ENCODE data around the gene SGMS1. TPM values are rescaled to one million over a fixed set of nuclear protein-coding genes. Genes with fewer than 3 reads are reported as not detected.
"Not testable (repeated sequence)": the region's sequence is repeated elsewhere in the genome, so short reads cannot be mapped to it uniquely, and the experiment has no call there.

The SGMS1 gene
- total RNA-seq, 3 donors from 2014 or later (not counting 1 experiment from before 2014, with no cell fraction given), result 24.5 to 32.7 (median 30.4) TPM

DNA sequence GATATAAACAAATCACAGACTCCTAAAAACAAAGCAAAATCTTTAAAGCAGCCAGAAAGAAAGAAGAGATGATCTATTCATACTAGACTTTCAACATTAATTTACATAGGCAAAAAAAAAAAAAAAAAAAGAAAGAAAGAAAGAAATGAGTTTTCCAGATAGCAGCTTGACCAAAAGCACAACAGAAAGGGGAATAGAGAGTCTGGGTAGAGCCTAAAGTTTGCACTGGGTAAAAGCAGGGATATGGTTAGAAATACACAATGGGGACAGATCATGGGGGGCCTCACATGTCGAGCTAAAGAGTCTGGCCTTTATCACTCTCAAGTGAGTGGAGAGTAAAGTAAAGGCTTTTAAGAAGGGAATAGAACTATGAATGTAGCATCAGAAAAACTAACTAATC lies 169.8 kb downstream of the SGMS1 start:
- DNase-seq (no peak), ATAC-seq (no peak)
- Mint-ChIP-seq H3K27ac (peak overlapping the region in 1 of 2 donors; percentile 11), H3K36me3 (no peaks in the 10 kb centered on the region), H3K4me3 (no peak overlapping the region), H3K9me3 (no peaks in the 10 kb centered on the region), H3K27me3 (ENCODE audit: low read depth in 2 of 2) (no peaks in the 10 kb centered on the region), H3K4me1 (peaks cover 0 to 11% of the 10 kb centered on the region in 2 donors)
- Histone ChIP-seq H3K27me3 (ENCODE audit: control insufficient read depth, insufficient read depth, low read length) (no peaks in the 10 kb centered on the region), H3K4me1 (ENCODE audit: control insufficient read depth, insufficient read depth, low read length) (no peaks in the 10 kb centered on the region), H3K36me3 (ENCODE audit: control insufficient read depth, insufficient read depth, low read length) (no peaks in the 10 kb centered on the region), H3K4me3 (ENCODE audit: low read length) (no peak overlapping the region), H3K9me3 (ENCODE audit: control insufficient read depth, insufficient read depth, low read length) (no peaks in the 10 kb centered on the region), H3K27ac (ENCODE audit: low read length) (no peak overlapping the region)
- TF ChIP-seq, protein P1, sequence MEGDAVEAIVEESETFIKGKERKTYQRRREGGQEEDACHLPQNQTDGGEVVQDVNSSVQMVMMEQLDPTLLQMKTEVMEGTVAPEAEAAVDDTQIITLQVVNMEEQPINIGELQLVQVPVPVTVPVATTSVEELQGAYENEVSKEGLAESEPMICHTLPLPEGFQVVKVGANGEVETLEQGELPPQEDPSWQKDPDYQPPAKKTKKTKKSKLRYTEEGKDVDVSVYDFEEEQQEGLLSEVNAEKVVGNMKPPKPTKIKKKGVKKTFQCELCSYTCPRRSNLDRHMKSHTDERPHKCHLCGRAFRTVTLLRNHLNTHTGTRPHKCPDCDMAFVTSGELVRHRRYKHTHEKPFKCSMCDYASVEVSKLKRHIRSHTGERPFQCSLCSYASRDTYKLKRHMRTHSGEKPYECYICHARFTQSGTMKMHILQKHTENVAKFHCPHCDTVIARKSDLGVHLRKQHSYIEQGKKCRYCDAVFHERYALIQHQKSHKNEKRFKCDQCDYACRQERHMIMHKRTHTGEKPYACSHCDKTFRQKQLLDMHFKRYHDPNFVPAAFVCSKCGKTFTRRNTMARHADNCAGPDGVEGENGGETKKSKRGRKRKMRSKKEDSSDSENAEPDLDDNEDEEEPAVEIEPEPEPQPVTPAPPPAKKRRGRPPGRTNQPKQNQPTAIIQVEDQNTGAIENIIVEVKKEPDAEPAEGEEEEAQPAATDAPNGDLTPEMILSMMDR (IDR thresholded peaks at IDR 0.05), result no peak
- 80% methylated on average over 1 of the region's 1 CpG for WGBS (ENCODE audit: insufficient coverage)
- intact Hi-C loops (cut with micrococcal nuclease), result no loop called here

DNA sequence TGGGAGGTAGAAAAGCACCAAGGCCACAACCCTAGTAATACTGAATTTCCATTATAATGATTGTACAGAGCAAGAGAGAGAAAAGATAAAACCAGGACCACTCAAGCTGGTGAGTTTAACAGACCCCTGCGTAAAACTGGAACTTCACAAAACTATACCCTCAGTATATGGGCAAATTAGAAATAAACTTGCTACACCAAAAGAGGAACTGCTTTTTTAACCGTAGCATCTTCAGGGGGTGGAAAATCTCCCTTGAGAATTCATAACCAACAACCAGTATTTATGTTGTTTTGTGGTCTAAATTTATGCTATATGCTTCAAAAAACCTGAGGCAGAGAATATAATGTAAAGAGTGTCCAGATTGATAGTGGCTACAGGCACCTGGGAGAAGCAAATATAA lies 171.2 kb downstream of the SGMS1 start:
- no CpG with 5 or more reads among the region's 2 CpGs for WGBS (ENCODE audit: insufficient coverage)
- no peak overlapping the region for H3K27ac ChIP-seq (ENCODE audit: low read length)

DNA sequence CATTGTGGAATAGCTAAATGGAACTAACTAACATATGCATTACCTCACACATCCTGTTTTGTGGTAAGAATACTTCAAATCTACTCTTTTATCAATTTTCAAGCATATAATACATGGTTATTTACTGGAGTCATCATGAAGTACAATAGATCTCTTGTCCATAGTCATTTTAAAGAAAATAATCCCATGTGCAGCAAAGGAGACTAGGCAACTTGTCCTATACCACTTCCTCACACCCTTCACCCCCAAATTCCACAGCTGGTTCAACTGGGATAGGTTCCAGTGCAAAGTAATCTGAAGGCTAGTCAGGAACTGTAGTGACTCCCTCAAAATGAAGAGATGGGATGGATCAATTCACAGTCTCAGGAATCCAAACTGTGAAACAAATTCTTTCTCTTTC lies 176.1 kb downstream of the SGMS1 start:
- H3K4me1 Mint-ChIP-seq, result peaks cover 8 to 10% of the 10 kb centered on the region in 2 donors
- Histone ChIP-seq H3K4me3 (ENCODE audit: low read length) (no peak overlapping the region), H3K36me3 (ENCODE audit: control insufficient read depth, insufficient read depth, low read length) (no peaks in the 10 kb centered on the region), H3K27ac (ENCODE audit: low read length) (no peak overlapping the region), H3K4me1 (ENCODE audit: control insufficient read depth, insufficient read depth, low read length) (no peaks in the 10 kb centered on the region), H3K27me3 (ENCODE audit: control insufficient read depth, insufficient read depth, low read length) (no peaks in the 10 kb centered on the region), H3K9me3 (ENCODE audit: control insufficient read depth, insufficient read depth, low read length) (no peaks in the 10 kb centered on the region)
- no peak overlapping the region for H3K4me3 Mint-ChIP-seq
- TF ChIP-seq, protein P1 (IDR thresholded peaks at IDR 0.05), result no peak
- H3K27ac Mint-ChIP-seq, result no peak overlapping the region
- H3K9me3 Mint-ChIP-seq, result peaks cover 0 to 2% of the 10 kb centered on the region in 2 donors
- peaks cover 26% of the 10 kb centered on the region for H3K36me3 Mint-ChIP-seq
- ATAC-seq (no peak), DNase-seq (no peak)
- H3K27me3 Mint-ChIP-seq (ENCODE audit: low read depth in 2 of 2), result no peaks in the 10 kb centered on the region
- intact Hi-C loops (cut with micrococcal nuclease), result no loop called here

More for the DNA sequence above, 171.2 kb downstream of the SGMS1 start:
- H3K4me1 ChIP-seq (ENCODE audit: control insufficient read depth, insufficient read depth, low read length), result no peaks in the 10 kb centered on the region
- no peaks in the 10 kb centered on the region for H3K9me3 ChIP-seq (ENCODE audit: control insufficient read depth, insufficient read depth, low read length)
- H3K36me3 ChIP-seq (ENCODE audit: control insufficient read depth, insufficient read depth, low read length), result no peaks in the 10 kb centered on the region
- intact Hi-C loops (cut with micrococcal nuclease), result no loop called here
- no peaks in the 10 kb centered on the region for H3K27me3 Mint-ChIP-seq (ENCODE audit: low read depth in 2 of 2)
- TF ChIP-seq, protein P1 (IDR thresholded peaks at IDR 0.05), result no peak
- H3K9me3 Mint-ChIP-seq, result no peaks in the 10 kb centered on the region
- H3K4me1 Mint-ChIP-seq, result peaks cover 0 to 11% of the 10 kb centered on the region in 2 donors
- no peak overlapping the region for H3K4me3 ChIP-seq (ENCODE audit: low read length)
- H3K27me3 ChIP-seq (ENCODE audit: control insufficient read depth, insufficient read depth, low read length), result no peaks in the 10 kb centered on the region
- no peak overlapping the region for H3K27ac Mint-ChIP-seq
- H3K4me3 Mint-ChIP-seq, result no peak overlapping the region
- ATAC-seq (no peak), DNase-seq (no peak)
- H3K36me3 Mint-ChIP-seq, result no peaks in the 10 kb centered on the region

DNA sequence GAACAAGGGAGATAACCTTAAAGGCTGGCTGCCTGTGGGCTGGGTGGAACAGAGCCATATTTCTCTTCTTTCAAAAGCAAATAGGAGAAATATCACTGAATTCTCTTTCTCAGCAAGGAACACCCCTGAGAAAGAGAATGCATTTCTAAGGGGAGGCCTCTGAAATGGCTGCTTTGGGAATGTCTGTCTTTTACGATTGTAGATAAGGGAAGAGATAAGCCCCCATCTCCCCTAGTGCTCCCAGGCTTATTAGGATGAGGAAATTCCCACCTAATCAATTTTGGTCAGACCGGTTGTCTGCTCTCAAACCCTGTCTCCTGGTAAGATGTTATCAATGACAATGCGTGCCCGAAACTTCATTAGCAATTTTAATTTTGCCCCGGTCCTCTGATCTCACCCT lies 178.0 kb downstream of the SGMS1 start:
- H3K27me3 ChIP-seq (ENCODE audit: control insufficient read depth, insufficient read depth, low read length); intact Hi-C loops (cut with micrococcal nuclease); H3K27ac ChIP-seq (ENCODE audit: low read length); H3K9me3 ChIP-seq (ENCODE audit: control insufficient read depth, insufficient read depth, low read length); H3K27ac Mint-ChIP-seq; H3K4me3 ChIP-seq (ENCODE audit: low read length); H3K9me3 Mint-ChIP-seq; H3K4me1 ChIP-seq (ENCODE audit: control insufficient read depth, insufficient read depth, low read length); H3K4me3 Mint-ChIP-seq; H3K36me3 ChIP-seq (ENCODE audit: control insufficient read depth, insufficient read depth, low read length); ATAC-seq; DNase-seq; H3K27me3 Mint-ChIP-seq (ENCODE audit: low read depth in 2 of 2): not testable (repeated sequence)
- peaks cover 13% of the 10 kb centered on the region in 2 donors for H3K4me1 Mint-ChIP-seq
- 97% methylated on average over 5 of the region's 5 CpGs for WGBS (ENCODE audit: insufficient coverage)
- H3K36me3 Mint-ChIP-seq, result peaks cover 26% of the 10 kb centered on the region
